ENCODE results near the gene ZNF319. TPM values are rescaled to one million over a fixed set of nuclear protein-coding genes. Genes with fewer than 3 reads are reported as not detected.

Gene ZNF319
- total and polyA plus RNA-seq, 2 of the 13 experiments (the other 11 are each of a cell fraction or from before 2014, with no cell fraction given): 2.4 to 3.6 TPM

DNA sequence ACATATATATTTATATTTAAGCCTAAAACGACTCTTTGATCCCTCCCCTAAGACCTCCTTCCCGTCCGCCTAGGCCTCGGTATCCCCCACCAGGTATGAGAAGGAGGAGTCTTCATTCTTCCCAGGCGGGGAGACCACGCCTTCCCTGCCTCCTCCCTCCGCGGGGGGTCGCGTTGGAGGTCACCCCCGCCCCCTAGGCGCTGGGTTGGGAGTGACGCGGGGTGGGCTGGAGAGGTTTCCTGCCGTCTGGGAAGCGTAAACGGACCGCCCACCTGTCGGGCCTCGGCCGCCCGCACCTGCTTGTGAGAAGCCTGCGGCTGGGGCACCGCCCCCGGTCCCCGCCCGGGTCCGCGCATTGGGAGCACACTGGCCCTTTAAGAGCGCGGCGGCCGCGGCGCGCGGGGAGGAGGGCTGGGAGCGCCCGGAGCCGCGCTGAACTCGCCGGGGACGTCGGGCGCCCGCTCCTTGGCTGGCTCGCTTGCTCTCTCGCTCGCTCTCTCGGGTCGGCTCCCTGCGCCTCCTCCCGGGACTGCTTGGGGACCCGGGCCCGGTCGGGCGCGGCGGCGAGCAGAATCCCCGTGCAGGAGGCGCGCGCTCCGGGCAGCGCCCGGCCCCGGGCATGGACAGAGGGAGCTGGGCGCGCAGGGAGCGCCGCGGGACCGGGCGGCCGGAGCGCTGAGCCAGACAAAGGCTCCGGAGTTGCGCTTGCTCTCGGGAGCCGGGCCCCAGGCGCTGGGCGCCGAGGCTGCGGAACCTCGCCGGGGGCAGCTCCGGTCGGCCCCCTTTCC lies 25.1 kb upstream of the ZNF319 start, which contains the start of gene MMP15 (continued):
- TF ChIP-seq TFDP1 (CRISPR knock-in tag; IDR thresholded peaks at IDR 0.05; ENCODE audit: borderline replicate concordance) (peak; percentile 71; the same call in 1 of the 2 replicates), ZNF501 (CRISPR knock-in tag; IDR thresholded peaks at IDR 0.05) (no peak), SALL2 (CRISPR knock-in tag; IDR thresholded peaks at IDR 0.05) (peak; percentile 85), KAT7 (CRISPR knock-in tag; IDR thresholded peaks at IDR 0.05; ENCODE audit: borderline replicate concordance) (peak; percentile 59; the same call in 1 of the 2 replicates), ZNF709 (CRISPR knock-in tag; IDR thresholded peaks at IDR 0.05) (peak; percentile 70), FOXA3 (CRISPR knock-in tag; IDR thresholded peaks at IDR 0.05) (peak; percentile 53; the same call in 1 of the 2 replicates), ZNF816 (CRISPR knock-in tag; IDR thresholded peaks at IDR 0.05; ENCODE audit: borderline replicate concordance) (peak; percentile 99), ZNF605 (CRISPR knock-in tag; IDR thresholded peaks at IDR 0.05) (peak; percentile 86), ZNF180 (CRISPR knock-in tag; IDR thresholded peaks at IDR 0.05; ENCODE audit: borderline replicate concordance, low read depth) (0 out of 2 replicates have a peak, but pooled peaks have one; percentile 11), HNRNPK (IDR thresholded peaks at IDR 0.05; ENCODE audit: low read depth, low read length, poor library complexity, severe bottlenecking) (peak; percentile 62), SATB2 (CRISPR knock-in tag; IDR thresholded peaks at IDR 0.05) (peak; percentile 79; the same call in 1 of the 2 replicates), SKI (IDR thresholded peaks at IDR 0.05; ENCODE audit: partially characterized antibody) (peak; percentile 75), TFAP4 (IDR thresholded peaks at IDR 0.05; ENCODE audit: borderline replicate concordance, low read depth) (peak; percentile 77; the same call in 1 of the 2 replicates), ARNT2 (CRISPR knock-in tag; IDR thresholded peaks at IDR 0.05; ENCODE audit: low read depth) (peak; percentile 75), KMT2A (CRISPR knock-in tag; IDR thresholded peaks at IDR 0.05) (peak; percentile 18; the same call in 1 of the 2 replicates), FOXK2 (IDR thresholded peaks at IDR 0.05) (no peak), CREM (IDR thresholded peaks at IDR 0.05) (no peak), CREM (CRISPR knock-in tag; IDR thresholded peaks at IDR 0.05) (no peak), ZNF678 (CRISPR knock-in tag; IDR thresholded peaks at IDR 0.05) (0 out of 2 replicates have a peak, but pooled peaks have one; percentile 9)
- TF ChIP-seq, protein P1, sequence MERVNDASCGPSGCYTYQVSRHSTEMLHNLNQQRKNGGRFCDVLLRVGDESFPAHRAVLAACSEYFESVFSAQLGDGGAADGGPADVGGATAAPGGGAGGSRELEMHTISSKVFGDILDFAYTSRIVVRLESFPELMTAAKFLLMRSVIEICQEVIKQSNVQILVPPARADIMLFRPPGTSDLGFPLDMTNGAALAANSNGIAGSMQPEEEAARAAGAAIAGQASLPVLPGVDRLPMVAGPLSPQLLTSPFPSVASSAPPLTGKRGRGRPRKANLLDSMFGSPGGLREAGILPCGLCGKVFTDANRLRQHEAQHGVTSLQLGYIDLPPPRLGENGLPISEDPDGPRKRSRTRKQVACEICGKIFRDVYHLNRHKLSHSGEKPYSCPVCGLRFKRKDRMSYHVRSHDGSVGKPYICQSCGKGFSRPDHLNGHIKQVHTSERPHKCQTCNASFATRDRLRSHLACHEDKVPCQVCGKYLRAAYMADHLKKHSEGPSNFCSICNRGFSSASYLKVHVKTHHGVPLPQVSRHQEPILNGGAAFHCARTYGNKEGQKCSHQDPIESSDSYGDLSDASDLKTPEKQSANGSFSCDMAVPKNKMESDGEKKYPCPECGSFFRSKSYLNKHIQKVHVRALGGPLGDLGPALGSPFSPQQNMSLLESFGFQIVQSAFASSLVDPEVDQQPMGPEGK (CRISPR knock-in tag; IDR thresholded peaks at IDR 0.05): peak; percentile 98
- TF ChIP-seq, protein P2, sequence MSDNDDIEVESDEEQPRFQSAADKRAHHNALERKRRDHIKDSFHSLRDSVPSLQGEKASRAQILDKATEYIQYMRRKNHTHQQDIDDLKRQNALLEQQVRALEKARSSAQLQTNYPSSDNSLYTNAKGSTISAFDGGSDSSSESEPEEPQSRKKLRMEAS (IDR thresholded peaks at IDR 0.05): peak; percentile 80
- TF ChIP-seq, protein P3, sequence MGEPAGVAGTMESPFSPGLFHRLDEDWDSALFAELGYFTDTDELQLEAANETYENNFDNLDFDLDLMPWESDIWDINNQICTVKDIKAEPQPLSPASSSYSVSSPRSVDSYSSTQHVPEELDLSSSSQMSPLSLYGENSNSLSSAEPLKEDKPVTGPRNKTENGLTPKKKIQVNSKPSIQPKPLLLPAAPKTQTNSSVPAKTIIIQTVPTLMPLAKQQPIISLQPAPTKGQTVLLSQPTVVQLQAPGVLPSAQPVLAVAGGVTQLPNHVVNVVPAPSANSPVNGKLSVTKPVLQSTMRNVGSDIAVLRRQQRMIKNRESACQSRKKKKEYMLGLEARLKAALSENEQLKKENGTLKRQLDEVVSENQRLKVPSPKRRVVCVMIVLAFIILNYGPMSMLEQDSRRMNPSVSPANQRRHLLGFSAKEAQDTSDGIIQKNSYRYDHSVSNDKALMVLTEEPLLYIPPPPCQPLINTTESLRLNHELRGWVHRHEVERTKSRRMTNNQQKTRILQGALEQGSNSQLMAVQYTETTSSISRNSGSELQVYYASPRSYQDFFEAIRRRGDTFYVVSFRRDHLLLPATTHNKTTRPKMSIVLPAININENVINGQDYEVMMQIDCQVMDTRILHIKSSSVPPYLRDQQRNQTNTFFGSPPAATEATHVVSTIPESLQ (CRISPR knock-in tag; conservative IDR thresholded peaks at IDR 0.05): no peak
- TF ChIP-seq, protein P4, sequence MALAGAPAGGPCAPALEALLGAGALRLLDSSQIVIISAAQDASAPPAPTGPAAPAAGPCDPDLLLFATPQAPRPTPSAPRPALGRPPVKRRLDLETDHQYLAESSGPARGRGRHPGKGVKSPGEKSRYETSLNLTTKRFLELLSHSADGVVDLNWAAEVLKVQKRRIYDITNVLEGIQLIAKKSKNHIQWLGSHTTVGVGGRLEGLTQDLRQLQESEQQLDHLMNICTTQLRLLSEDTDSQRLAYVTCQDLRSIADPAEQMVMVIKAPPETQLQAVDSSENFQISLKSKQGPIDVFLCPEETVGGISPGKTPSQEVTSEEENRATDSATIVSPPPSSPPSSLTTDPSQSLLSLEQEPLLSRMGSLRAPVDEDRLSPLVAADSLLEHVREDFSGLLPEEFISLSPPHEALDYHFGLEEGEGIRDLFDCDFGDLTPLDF (CRISPR knock-in tag; IDR thresholded peaks at IDR 0.05): 0 out of 2 replicates have a peak, but pooled peaks have one; percentile 39
